ENCODE results near the gene ZNF692. TPM values are rescaled to one million over a fixed set of nuclear protein-coding genes. Genes with fewer than 3 reads are reported as not detected.

The ZNF692 gene
- total and polyA plus RNA-seq, 2 of the 13 experiments (the other 11 are each of a cell fraction or from before 2014, with no cell fraction given), result 27.3 to 45.8 TPM

DNA sequence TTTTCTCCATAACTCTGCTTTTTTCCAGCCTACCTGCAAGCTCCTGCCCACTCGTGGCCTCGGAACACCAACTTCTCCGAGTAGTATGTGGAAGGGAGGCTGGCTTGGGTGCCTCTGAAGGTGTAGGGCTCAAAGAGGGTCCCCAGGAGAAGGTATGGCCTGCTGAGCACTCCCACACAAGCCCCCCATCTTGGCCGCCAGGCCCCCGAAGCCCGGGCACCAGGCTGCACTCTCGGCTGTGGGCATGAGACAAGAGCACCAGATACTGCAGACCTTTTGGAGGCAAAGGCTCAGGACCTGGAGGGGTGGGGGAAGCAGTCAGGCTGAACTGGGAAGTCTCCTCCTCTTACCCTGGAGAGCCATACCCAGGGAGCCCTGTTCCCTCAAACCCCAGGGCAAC lies 1.7 kb downstream of the ZNF692 start (continued):
- TF ChIP-seq, protein P1, sequence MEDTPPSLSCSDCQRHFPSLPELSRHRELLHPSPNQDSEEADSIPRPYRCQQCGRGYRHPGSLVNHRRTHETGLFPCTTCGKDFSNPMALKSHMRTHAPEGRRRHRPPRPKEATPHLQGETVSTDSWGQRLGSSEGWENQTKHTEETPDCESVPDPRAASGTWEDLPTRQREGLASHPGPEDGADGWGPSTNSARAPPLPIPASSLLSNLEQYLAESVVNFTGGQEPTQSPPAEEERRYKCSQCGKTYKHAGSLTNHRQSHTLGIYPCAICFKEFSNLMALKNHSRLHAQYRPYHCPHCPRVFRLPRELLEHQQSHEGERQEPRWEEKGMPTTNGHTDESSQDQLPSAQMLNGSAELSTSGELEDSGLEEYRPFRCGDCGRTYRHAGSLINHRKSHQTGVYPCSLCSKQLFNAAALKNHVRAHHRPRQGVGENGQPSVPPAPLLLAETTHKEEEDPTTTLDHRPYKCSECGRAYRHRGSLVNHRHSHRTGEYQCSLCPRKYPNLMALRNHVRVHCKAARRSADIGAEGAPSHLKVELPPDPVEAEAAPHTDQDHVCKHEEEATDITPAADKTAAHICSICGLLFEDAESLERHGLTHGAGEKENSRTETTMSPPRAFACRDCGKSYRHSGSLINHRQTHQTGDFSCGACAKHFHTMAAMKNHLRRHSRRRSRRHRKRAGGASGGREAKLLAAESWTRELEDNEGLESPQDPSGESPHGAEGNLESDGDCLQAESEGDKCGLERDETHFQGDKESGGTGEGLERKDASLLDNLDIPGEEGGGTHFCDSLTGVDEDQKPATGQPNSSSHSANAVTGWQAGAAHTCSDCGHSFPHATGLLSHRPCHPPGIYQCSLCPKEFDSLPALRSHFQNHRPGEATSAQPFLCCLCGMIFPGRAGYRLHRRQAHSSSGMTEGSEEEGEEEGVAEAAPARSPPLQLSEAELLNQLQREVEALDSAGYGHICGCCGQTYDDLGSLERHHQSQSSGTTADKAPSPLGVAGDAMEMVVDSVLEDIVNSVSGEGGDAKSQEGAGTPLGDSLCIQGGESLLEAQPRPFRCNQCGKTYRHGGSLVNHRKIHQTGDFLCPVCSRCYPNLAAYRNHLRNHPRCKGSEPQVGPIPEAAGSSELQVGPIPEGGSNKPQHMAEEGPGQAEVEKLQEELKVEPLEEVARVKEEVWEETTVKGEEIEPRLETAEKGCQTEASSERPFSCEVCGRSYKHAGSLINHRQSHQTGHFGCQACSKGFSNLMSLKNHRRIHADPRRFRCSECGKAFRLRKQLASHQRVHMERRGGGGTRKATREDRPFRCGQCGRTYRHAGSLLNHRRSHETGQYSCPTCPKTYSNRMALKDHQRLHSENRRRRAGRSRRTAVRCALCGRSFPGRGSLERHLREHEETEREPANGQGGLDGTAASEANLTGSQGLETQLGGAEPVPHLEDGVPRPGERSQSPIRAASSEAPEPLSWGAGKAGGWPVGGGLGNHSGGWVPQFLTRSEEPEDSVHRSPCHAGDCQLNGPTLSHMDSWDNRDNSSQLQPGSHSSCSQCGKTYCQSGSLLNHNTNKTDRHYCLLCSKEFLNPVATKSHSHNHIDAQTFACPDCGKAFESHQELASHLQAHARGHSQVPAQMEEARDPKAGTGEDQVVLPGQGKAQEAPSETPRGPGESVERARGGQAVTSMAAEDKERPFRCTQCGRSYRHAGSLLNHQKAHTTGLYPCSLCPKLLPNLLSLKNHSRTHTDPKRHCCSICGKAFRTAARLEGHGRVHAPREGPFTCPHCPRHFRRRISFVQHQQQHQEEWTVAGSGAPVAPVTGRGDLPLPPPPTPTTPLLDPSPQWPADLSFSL (CRISPR knock-in tag; IDR thresholded peaks at IDR 0.05), result no peak

DNA sequence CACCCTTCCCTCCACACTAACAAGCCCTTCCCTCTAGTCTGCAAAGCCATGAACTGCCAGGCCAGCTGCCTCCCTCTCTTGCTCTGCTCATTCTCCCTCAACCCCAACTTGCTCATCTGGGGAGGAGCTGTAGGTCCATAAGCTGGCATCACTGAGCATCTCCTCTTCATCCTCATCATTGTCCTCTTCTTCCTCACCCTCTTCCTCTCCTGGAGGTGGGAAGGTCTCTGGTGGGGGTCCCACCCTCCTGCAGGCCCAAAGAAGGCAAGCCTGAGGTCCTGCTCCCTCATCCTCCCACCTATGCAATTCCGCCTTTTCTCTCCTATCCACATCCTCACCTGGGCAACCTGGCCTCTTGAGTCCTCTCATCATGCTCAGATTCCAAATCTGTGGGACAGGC lies 2.7 kb downstream of the ZNF692 start:
- H3K4me3 ChIP-seq (replicated peaks in 1 of 3; ENCODE audit: insufficient read depth in 1 of 3, low read depth in 2 of 3, low read length in 3 of 3), result no peak overlapping the region
- H3K79me2 ChIP-seq (ENCODE audit: insufficient read depth, low read length), result peaks cover 18% of the 10 kb centered on the region
- POLR2A ChIA-PET, result no interaction called here
- no peaks in the 10 kb centered on the region; a peak in 1 of 5 replicates for H3K27me3 ChIP-seq (ENCODE audit: control insufficient read depth in 1 of 2, insufficient read depth in 2 of 2, low read length in 2 of 2)
- TF ChIP-seq MAFG (CRISPR knock-in tag; IDR thresholded peaks at IDR 0.05) (no peak), ZNF205 (CRISPR knock-in tag; IDR thresholded peaks at IDR 0.05) (no peak), IKZF4 (CRISPR knock-in tag; IDR thresholded peaks at IDR 0.05; ENCODE audit: borderline replicate concordance, low read depth, not compliant biosample characterization) (no peak), EHMT2 (IDR thresholded peaks at IDR 0.05; ENCODE audit: borderline replicate concordance, low read depth, low read length) (no peak)
- TF ChIP-seq, protein P2, sequence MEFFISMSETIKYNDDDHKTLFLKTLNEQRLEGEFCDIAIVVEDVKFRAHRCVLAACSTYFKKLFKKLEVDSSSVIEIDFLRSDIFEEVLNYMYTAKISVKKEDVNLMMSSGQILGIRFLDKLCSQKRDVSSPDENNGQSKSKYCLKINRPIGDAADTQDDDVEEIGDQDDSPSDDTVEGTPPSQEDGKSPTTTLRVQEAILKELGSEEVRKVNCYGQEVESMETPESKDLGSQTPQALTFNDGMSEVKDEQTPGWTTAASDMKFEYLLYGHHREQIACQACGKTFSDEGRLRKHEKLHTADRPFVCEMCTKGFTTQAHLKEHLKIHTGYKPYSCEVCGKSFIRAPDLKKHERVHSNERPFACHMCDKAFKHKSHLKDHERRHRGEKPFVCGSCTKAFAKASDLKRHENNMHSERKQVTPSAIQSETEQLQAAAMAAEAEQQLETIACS (CRISPR knock-in tag; IDR thresholded peaks at IDR 0.05), result no peak
- TF ChIP-seq, protein P3, sequence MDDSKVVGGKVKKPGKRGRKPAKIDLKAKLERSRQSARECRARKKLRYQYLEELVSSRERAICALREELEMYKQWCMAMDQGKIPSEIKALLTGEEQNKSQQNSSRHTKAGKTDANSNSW (CRISPR knock-in tag; IDR thresholded peaks at IDR 0.05; ENCODE audit: borderline replicate concordance), result no peak
- TF ChIP-seq, protein P4, sequence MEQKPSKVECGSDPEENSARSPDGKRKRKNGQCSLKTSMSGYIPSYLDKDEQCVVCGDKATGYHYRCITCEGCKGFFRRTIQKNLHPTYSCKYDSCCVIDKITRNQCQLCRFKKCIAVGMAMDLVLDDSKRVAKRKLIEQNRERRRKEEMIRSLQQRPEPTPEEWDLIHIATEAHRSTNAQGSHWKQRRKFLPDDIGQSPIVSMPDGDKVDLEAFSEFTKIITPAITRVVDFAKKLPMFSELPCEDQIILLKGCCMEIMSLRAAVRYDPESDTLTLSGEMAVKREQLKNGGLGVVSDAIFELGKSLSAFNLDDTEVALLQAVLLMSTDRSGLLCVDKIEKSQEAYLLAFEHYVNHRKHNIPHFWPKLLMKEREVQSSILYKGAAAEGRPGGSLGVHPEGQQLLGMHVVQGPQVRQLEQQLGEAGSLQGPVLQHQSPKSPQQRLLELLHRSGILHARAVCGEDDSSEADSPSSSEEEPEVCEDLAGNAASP (CRISPR knock-in tag; IDR thresholded peaks at IDR 0.05; ENCODE audit: borderline replicate concordance), result no peak
- H4K20me1 ChIP-seq (ENCODE audit: insufficient read depth, low read length), result 0 out of 2 replicates have a peak, but pooled peaks cover 2% of the 10 kb centered on the region
- no TSS peak for BruUV-seq (replicated peaks)
- peaks cover 37% of the 10 kb centered on the region for H3K4me1 ChIP-seq (ENCODE audit: insufficient read depth, low read length)
- H3K4me2 ChIP-seq (ENCODE audit: low read depth, low read length), result no peak overlapping the region
- peaks cover 14 to 40% of the 10 kb centered on the region in 2 experiments for H3K36me3 ChIP-seq (replicated peaks in 1 of 2; ENCODE audit: control insufficient read depth in 1 of 2, insufficient read depth in 2 of 2, low read length in 2 of 2)
- 100% methylated on average over 1 of the region's 1 CpG for WGBS (ENCODE audit: low lambda C conversion rate)
- H3K27ac ChIP-seq (ENCODE audit: extremely low read length, insufficient read depth, low read length), result no peak overlapping the region
- ATAC-seq, result no peak
- CTCF ChIA-PET (ENCODE audit: low intra/inter-chr PET ratio, low total read pairs), result no interaction called here
- FAIRE-seq, result no peak
- intact Hi-C loops (cut with micrococcal nuclease; ENCODE audit: unreplicated experiment), result no loop called here
- no peak overlapping the region for H3K9ac ChIP-seq (ENCODE audit: insufficient read depth, low read depth, low read length)
- H3K9me3 ChIP-seq (ENCODE audit: low read length), result no peaks in the 10 kb centered on the region
- in situ Hi-C loops (cut with HindIII; ENCODE audit: extremely low pct_ligation_motif_present, low pct_unique_long_range_greater_than_20kb), result no loop called here
- no peak overlapping the region for H2AFZ ChIP-seq (ENCODE audit: low read length)
- no peak for DNase-seq (ENCODE audit: low spot score)

Data from HepG2 (cell line).